CD4-positive, alpha-beta memory T cell (primary cell): ENCODE data around the gene ERCC5. TPM values are rescaled to one million over a fixed set of nuclear protein-coding genes. Genes with fewer than 3 reads are reported as not detected.

ENCODE experiments used
- CTCF ChIA-PET: fragments of 350-600 bp; sonication (Branson Sonifier 250); formaldehyde crosslinking; loops from one replicate; lab custom pipeline; 2021; ENCODE audit warnings: inconsistent platforms; ENCODE audit not compliant: partially characterized antibody; lab: Charles Lee
- POLR2A ChIA-PET: fragments of 350-600 bp; sonication (Branson Sonifier 250); formaldehyde crosslinking; loops from one replicate; lab custom pipeline; 2021; ENCODE audit not compliant: partially characterized antibody; lab: Charles Lee
- DNase-seq, 5 donors: peaks; one replicate each; pipeline versions ENCODE4 v3.0.0 to v3.0.0-alpha.2; 2020 to 2022; ENCODE audit warnings: mixed read lengths in 1 of 5
- H3K27ac ChIP-seq: one replicate; pipeline ENCODE4 v1.7.0; 2013; ENCODE audit warnings: low read depth, low read length
- H3K27me3 ChIP-seq: 2 replicates; pipeline ENCODE4 v1.7.0; 2013; ENCODE audit warnings: mild to moderate bottlenecking, low read length, moderate library complexity; ENCODE audit not compliant: insufficient read depth
- H3K36me3 ChIP-seq: 2 replicates; pipeline ENCODE4 v1.7.0; 2013; ENCODE audit warnings: mild to moderate bottlenecking, low read length, moderate library complexity; ENCODE audit not compliant: insufficient read depth
- H3K4me1 ChIP-seq: 2 replicates; pipeline ENCODE4 v1.7.0; 2013; ENCODE audit warnings: mild to moderate bottlenecking, low read length, moderate library complexity; ENCODE audit not compliant: insufficient read depth
- H3K4me3 ChIP-seq, 2 donors: one replicate each; pipeline ENCODE4 v1.7.0; 2013; ENCODE audit warnings: low read length in 2 of 2, mild to moderate bottlenecking in 1 of 2
- H3K9me3 ChIP-seq, 2 donors: one replicate each; pipeline ENCODE4 v1.7.0; 2013; ENCODE audit warnings: low read length in 2 of 2, control low read depth in 1 of 2; ENCODE audit not compliant: control insufficient read depth in 1 of 2
- H3K27ac Mint-ChIP-seq, 7 donors: one replicate each; pipeline ENCODE4 v1.8.0; 2020 to 2021; ENCODE audit warnings: mixed read lengths in 7 of 7, mild to moderate bottlenecking in 6 of 7, inconsistent platforms in 3 of 7, moderate library complexity in 3 of 7
- H3K27me3 Mint-ChIP-seq, 2 donors: one replicate each; pipeline ENCODE4 v1.8.0; 2020 to 2021; ENCODE audit warnings: mixed read lengths in 2 of 2
- H3K36me3 Mint-ChIP-seq, 2 donors: one replicate each; pipeline ENCODE4 v1.8.0; 2020 to 2021; ENCODE audit warnings: mixed read lengths in 2 of 2, inconsistent platforms in 1 of 2, mild to moderate bottlenecking in 1 of 2
- H3K4me1 Mint-ChIP-seq, 4 donors: one replicate each; pipeline ENCODE4 v1.8.0; 2020 to 2021; ENCODE audit warnings: mixed read lengths in 4 of 4, mild to moderate bottlenecking in 1 of 4
- H3K4me3 Mint-ChIP-seq, 8 donors: one replicate each; pipeline ENCODE4 v1.8.0; 2020 to 2021; ENCODE audit warnings: mixed read lengths in 8 of 8, mild to moderate bottlenecking in 7 of 8, moderate library complexity in 6 of 8, inconsistent platforms in 3 of 8
- H3K9me3 Mint-ChIP-seq, 8 donors: one replicate each; pipeline ENCODE4 v1.8.0; 2020 to 2021; ENCODE audit warnings: mixed read lengths in 8 of 8, mild to moderate bottlenecking in 5 of 8, inconsistent platforms in 3 of 8, moderate library complexity in 1 of 8
- intact Hi-C: fragments of 100-400 bp; cut with micrococcal nuclease; formaldehyde crosslinking; loops from one replicate; pipeline ENCODE4 v1.15.1; 2023
- polyA plus RNA-seq, 2 donors: library from polyadenylated mRNA; unstranded; fragments of 300-500 nt; fragmentation: Illumina TruSeq; gene quantifications; one replicate each; pipeline ENCODE4 v1.2.3, GENCODE V29; 2021
- total RNA-seq, 2 experiments: library from RNA; stranded (reverse); gene quantifications; one replicate each; pipeline ENCODE4 v1.2.3, GENCODE V29; 2021

Gene ERCC5
- total and polyA plus RNA-seq, 4 experiments from 2014 or later = 23.6 to 136 (median 98.2) TPM

- Histone ChIP-seq H3K9me3 (no peaks in the 10 kb centered on the region), H3K27me3 (no peaks in the 10 kb centered on the region), H3K4me1 (peaks cover 3% of the 10 kb centered on the region), H3K4me3 (no peak overlapping the region), H3K36me3 (no peaks in the 10 kb centered on the region), H3K27ac (no peak overlapping the region)
- CTCF ChIA-PET = no interaction called here
- Mint-ChIP-seq H3K27ac (no peak overlapping the region), H3K4me1 (peaks cover 5 to 12% (median 9%) of the 10 kb centered on the region in 4 donors), H3K4me3 (no peak overlapping the region), H3K36me3 (peaks cover 5 to 21% of the 10 kb centered on the region in 2 donors), H3K27me3 (no peaks in the 10 kb centered on the region), H3K9me3 (peaks cover 0 to 12% (median 6%) of the 10 kb centered on the region in 8 donors)
- intact Hi-C loops = no loop called here
- DNase-seq = no peak
- POLR2A ChIA-PET = interaction anchor here (1.0 to 1.7 kb wide), 2 partner anchors 34 to 38 kb away, joined by 4 to 5 read pairs; partner anchors contain the start of genes ERCC5 and TEX30
Measured at GRCh38 chr13:102807699-102808098, 38.1 kb upstream of the ERCC5 start.

GRCh38 chr13:102812611-102813287 is 33.1 kb upstream of the ERCC5 start:
- H3K4me1 Mint-ChIP-seq = peaks cover 7 to 12% (median 7%) of the 10 kb centered on the region in 4 donors
- POLR2A ChIA-PET = no interaction called here
- no peaks in the 10 kb centered on the region for H3K9me3 ChIP-seq
- intact Hi-C loops = no loop called here
- no peaks in the 10 kb centered on the region for H3K27me3 ChIP-seq
- peaks cover 4% of the 10 kb centered on the region for H3K4me1 ChIP-seq
- no peak overlapping the region for H3K27ac ChIP-seq
- H3K36me3 ChIP-seq = peaks cover 5% of the 10 kb centered on the region
- no peak for DNase-seq
- H3K27me3 Mint-ChIP-seq = no peaks in the 10 kb centered on the region
- CTCF ChIA-PET = interaction anchor here (0.7 kb wide), 1 partner anchor 173 kb away, joined by 3 read pairs; no protein-coding TSS in a partner anchor
- no peak overlapping the region for H3K27ac Mint-ChIP-seq
- peaks cover 15 to 36% of the 10 kb centered on the region in 2 donors for H3K36me3 Mint-ChIP-seq
- peaks cover 0 to 12% (median 6%) of the 10 kb centered on the region in 8 donors for H3K9me3 Mint-ChIP-seq
- no peak overlapping the region for H3K4me3 ChIP-seq
- no peak overlapping the region for H3K4me3 Mint-ChIP-seq

- H3K9me3 ChIP-seq = no peaks in the 10 kb centered on the region
- H3K4me3 Mint-ChIP-seq = no peak overlapping the region
- peaks cover 0 to 12% (median 6%) of the 10 kb centered on the region in 8 donors for H3K9me3 Mint-ChIP-seq
- peaks cover 5% of the 10 kb centered on the region for H3K36me3 ChIP-seq
- POLR2A ChIA-PET = no interaction called here
- no peak overlapping the region for H3K27ac Mint-ChIP-seq
- no peak for DNase-seq
- H3K27me3 Mint-ChIP-seq = no peaks in the 10 kb centered on the region
- peaks cover 3 to 7% (median 5%) of the 10 kb centered on the region in 4 donors for H3K4me1 Mint-ChIP-seq
- no peak overlapping the region for H3K27ac ChIP-seq
- CTCF ChIA-PET = no interaction called here
- no peak overlapping the region for H3K4me3 ChIP-seq
- H3K36me3 Mint-ChIP-seq = peaks cover 19 to 37% of the 10 kb centered on the region in 2 donors
- intact Hi-C loops = no loop called here
- peaks cover 4% of the 10 kb centered on the region for H3K4me1 ChIP-seq
- H3K27me3 ChIP-seq = no peaks in the 10 kb centered on the region
Measured at GRCh38 chr13:102814025-102814607, 31.7 kb upstream of the ERCC5 start.

- peaks cover 4% of the 10 kb centered on the region for H3K4me1 ChIP-seq
- H3K27me3 ChIP-seq = no peaks in the 10 kb centered on the region
- ChIA-PET CTCF (interaction anchor here (1.3 kb wide), 1 partner anchor 235 kb away, joined by 3 read pairs; no protein-coding TSS in a partner anchor), POLR2A (no interaction called here)
- H3K27me3 Mint-ChIP-seq = no peaks in the 10 kb centered on the region
- peaks cover 3 to 7% (median 5%) of the 10 kb centered on the region in 4 donors for H3K4me1 Mint-ChIP-seq
- H3K36me3 ChIP-seq = peaks cover 5% of the 10 kb centered on the region
- no peak overlapping the region for H3K4me3 ChIP-seq
- H3K27ac ChIP-seq = no peak overlapping the region
- intact Hi-C loops = no loop called here
- no peak overlapping the region for H3K4me3 Mint-ChIP-seq
- no peaks in the 10 kb centered on the region for H3K9me3 ChIP-seq
- DNase-seq = no peak
- H3K27ac Mint-ChIP-seq = no peak overlapping the region
- H3K9me3 Mint-ChIP-seq = peaks cover 0 to 12% (median 6%) of the 10 kb centered on the region in 8 donors
- H3K36me3 Mint-ChIP-seq = peaks cover 23 to 43% of the 10 kb centered on the region in 2 donors
Measured at GRCh38 chr13:102814793-102815192, 31.0 kb upstream of the ERCC5 start.

GRCh38 chr13:102815788-102816187 is 30.0 kb upstream of the ERCC5 start:
- Histone ChIP-seq H3K4me3 (no peak overlapping the region), H3K27ac (no peak overlapping the region), H3K36me3 (peaks cover 5% of the 10 kb centered on the region), H3K27me3 (no peaks in the 10 kb centered on the region), H3K9me3 (no peaks in the 10 kb centered on the region), H3K4me1 (peaks cover 4% of the 10 kb centered on the region)
- intact Hi-C loops = no loop called here
- CTCF ChIA-PET = interaction anchor here (1.3 kb wide), 1 partner anchor 236 kb away, joined by 3 read pairs; no protein-coding TSS in a partner anchor
- no peaks in the 10 kb centered on the region for H3K27me3 Mint-ChIP-seq
- POLR2A ChIA-PET = no interaction called here
- H3K27ac Mint-ChIP-seq = no peak overlapping the region
- H3K4me3 Mint-ChIP-seq = no peak overlapping the region
- H3K9me3 Mint-ChIP-seq = peaks cover 0 to 12% (median 6%) of the 10 kb centered on the region in 8 donors
- H3K4me1 Mint-ChIP-seq = peaks cover 3 to 7% (median 6%) of the 10 kb centered on the region in 4 donors
- peaks cover 28 to 39% of the 10 kb centered on the region in 2 donors for H3K36me3 Mint-ChIP-seq
- DNase-seq = no peak

GRCh38 chr13:102816708-102817107 is 29.1 kb upstream of the ERCC5 start:
- DNase-seq = no peak
- CTCF ChIA-PET = no interaction called here
- Mint-ChIP-seq H3K36me3 (peaks cover 30 to 32% of the 10 kb centered on the region in 2 donors), H3K4me3 (no peak overlapping the region), H3K4me1 (peaks cover 3 to 7% (median 6%) of the 10 kb centered on the region in 4 donors), H3K27ac (no peak overlapping the region), H3K9me3 (peaks cover 0 to 6% (median 4%) of the 10 kb centered on the region in 8 donors), H3K27me3 (no peaks in the 10 kb centered on the region)
- Histone ChIP-seq H3K36me3 (peaks cover 5% of the 10 kb centered on the region), H3K4me3 (no peak overlapping the region), H3K4me1 (peaks cover 4% of the 10 kb centered on the region), H3K27me3 (no peaks in the 10 kb centered on the region), H3K9me3 (no peaks in the 10 kb centered on the region), H3K27ac (no peak overlapping the region)
- intact Hi-C loops = no loop called here
- POLR2A ChIA-PET = no interaction called here

- CTCF ChIA-PET = no interaction called here
- no peak overlapping the region for H3K27ac Mint-ChIP-seq
Measured at GRCh38 chr13:102817241-102817640, 28.6 kb upstream of the ERCC5 start.

More at GRCh38 chr13:102817241-102817640, 28.6 kb upstream of the ERCC5 start:
- Histone ChIP-seq H3K27ac (no peak overlapping the region), H3K9me3 (no peaks in the 10 kb centered on the region), H3K36me3 (peaks cover 5% of the 10 kb centered on the region), H3K4me1 (peaks cover 4% of the 10 kb centered on the region), H3K27me3 (no peaks in the 10 kb centered on the region), H3K4me3 (no peak overlapping the region)
- intact Hi-C loops = no loop called here
- Mint-ChIP-seq H3K9me3 (peaks cover 0 to 1% (median 0%) of the 10 kb centered on the region in 8 donors), H3K4me1 (peaks cover 3 to 7% (median 6%) of the 10 kb centered on the region in 4 donors), H3K4me3 (no peak overlapping the region), H3K27me3 (no peaks in the 10 kb centered on the region), H3K36me3 (peaks cover 31 to 32% of the 10 kb centered on the region in 2 donors)
- DNase-seq = no peak
- POLR2A ChIA-PET = no interaction called here
